SK-N-SH (cell line): Measurements from ENCODE around the gene CLMN. TPM values are rescaled to one million over a fixed set of nuclear protein-coding genes. Genes with fewer than 3 reads are reported as not detected.

Experiments
- CTCF ChIA-PET: fragments of 300-600, 350-600 bp; formaldehyde crosslinking; extraction: SDS; loops from one replicate; lab custom pipeline; 2021; lab: Yijun Ruan, JAX
- POLR2A ChIA-PET: fragments of 350-600 bp; sonication (Branson Sonifier 250); formaldehyde crosslinking; extraction: SDS; loops from one replicate; lab custom pipeline; 2020; ENCODE audit warnings: antibody characterized with exemption, inconsistent platforms; lab: Yijun Ruan, JAX
- DNase-seq: peaks from one replicate; pipeline ENCODE4 v3.0.0; 2012
- H2AFZ ChIP-seq: fragments of 200-600 bp; sonication (generic); 2 replicates; pipeline ENCODE4 v1.8.1; 2016; ENCODE audit warnings: antibody characterized with exemption, mild to moderate bottlenecking, low read depth
- H3F3A ChIP-seq: fragments of 200-600 bp; sonication (generic); replicated peaks from 2 replicates; pipeline ENCODE3; 2016; ENCODE audit warnings: antibody characterized with exemption, mild to moderate bottlenecking; ENCODE audit not compliant: insufficient read depth
- H3K27ac ChIP-seq, 2 experiments: fragments of 200-500 bp in 1 of 2; fragments of 200-600 bp in 1 of 2; sonication (Bioruptor generic) in 1 of 2; sonication (generic), shearing (Covaris generic) in 1 of 2; 2 replicates each; pipeline versions ENCODE4 v1.5.1 to v1.6.1; 2014 to 2016; ENCODE audit warnings: low read depth in 2 of 2, inconsistent platforms in 1 of 2, low read length in 1 of 2, mild to moderate bottlenecking in 1 of 2, mixed read lengths in 1 of 2
- H3K27me3 ChIP-seq: fragments of 200-600 bp; sonication (generic), shearing (Covaris generic); 2 replicates; pipeline ENCODE4 v1.6.1; 2016; ENCODE audit warnings: mixed run types; ENCODE audit not compliant: insufficient read depth
- H3K36me3 ChIP-seq, 2 experiments: fragments of 200-500 bp in 1 of 2; fragments of 200-600 bp in 1 of 2; sonication (Bioruptor generic) in 1 of 2; sonication (generic) in 1 of 2; replicated peaks in 1 of 2; 2 replicates each; pipeline versions ENCODE3 to v1.5.1; 2014 to 2016; ENCODE audit warnings: low read length in 1 of 2, mild to moderate bottlenecking in 1 of 2; ENCODE audit not compliant: insufficient read depth in 2 of 2, control insufficient read depth in 1 of 2
- H3K4me1 ChIP-seq, 2 experiments: fragments of 200-500 bp in 1 of 2; fragments of 200-600 bp in 1 of 2; sonication (Bioruptor generic) in 1 of 2; sonication (generic), shearing (Covaris generic) in 1 of 2; 2 replicates each; pipeline versions ENCODE4 v1.5.1 to v1.6.1; 2014 to 2016; ENCODE audit warnings: low read depth in 1 of 2, low read length in 1 of 2, mixed run types in 1 of 2; ENCODE audit not compliant: insufficient read depth in 2 of 2, control insufficient read depth in 1 of 2
- H3K4me2 ChIP-seq: fragments of 200-600 bp; sonication (generic), shearing (Covaris generic); 2 replicates; pipeline ENCODE4 v1.6.1; 2017; ENCODE audit warnings: mixed run types
- H3K4me3 ChIP-seq, 2 experiments: fragments of 200-500 bp in 1 of 2; fragments of 200-600 bp in 1 of 2; sonication (Bioruptor generic) in 1 of 2; sonication (generic), shearing (Covaris generic) in 1 of 2; 2 replicates each; pipeline versions ENCODE4 v1.5.1 to v1.8.1; 2014 to 2016; ENCODE audit warnings: low read depth in 2 of 2, inconsistent platforms in 1 of 2, low read length in 1 of 2, mild to moderate bottlenecking in 1 of 2, mixed read lengths in 1 of 2, moderate library complexity in 1 of 2
- H3K79me2 ChIP-seq: fragments of 200-600 bp; sonication (generic); 2 replicates; pipeline ENCODE4 v1.8.1; 2017; ENCODE audit warnings: mild to moderate bottlenecking; ENCODE audit not compliant: insufficient read depth
- H3K9ac ChIP-seq: fragments of 200-600 bp; sonication (generic); 2 replicates; pipeline ENCODE4 v1.6.1; 2017; ENCODE audit warnings: mixed run types
- H3K9me2 ChIP-seq: fragments of 200-600 bp; sonication (generic); 2 replicates; pipeline ENCODE4 v1.6.1; 2017; ENCODE audit warnings: mixed run types
- H3K9me3 ChIP-seq: fragments of 200-600 bp; sonication (generic); 2 replicates; pipeline ENCODE4 v1.6.1; 2017; ENCODE audit warnings: mixed run types, mild to moderate bottlenecking, moderate library complexity
- H4K20me1 ChIP-seq: fragments of 200-600 bp; sonication (generic); 2 replicates; pipeline ENCODE4 v1.6.1; 2017; ENCODE audit warnings: mild to moderate bottlenecking, mixed run types; ENCODE audit not compliant: insufficient read depth
- CHD2 ChIP-seq: fragments of 150-350 bp; IDR thresholded peaks from 2 replicates; pipeline ENCODE4 v1.6.1; 2018; ENCODE audit warnings: low read length; ENCODE audit not compliant: partially characterized antibody
- CTCF ChIP-seq: fragments of 200-600 bp; sonication (generic); IDR thresholded peaks from 2 replicates; pipeline ENCODE4 v1.6.1; 2017; ENCODE audit warnings: antibody characterized with exemption, mild to moderate bottlenecking, moderate library complexity
- EZH2phosphoT487 ChIP-seq: fragments of 200-600 bp; sonication (generic); IDR thresholded peaks from 2 replicates; pipeline ENCODE4 v1.6.1; 2017; ENCODE audit warnings: low read depth, mixed run types, mild to moderate bottlenecking, antibody characterized with exemption, moderate library complexity, borderline replicate concordance
- FOXJ3 ChIP-seq: sonication (generic); formaldehyde crosslinking; IDR thresholded peaks from 2 replicates; pipeline ENCODE4 v1.5.1; 2020; ENCODE audit warnings: mild to moderate bottlenecking, missing genetic modification reagents
- FOXM1 ChIP-seq: IDR thresholded peaks from 2 replicates; pipeline ENCODE4 v1.4.0; 2012; ENCODE audit warnings: low read depth, mild to moderate bottlenecking
- GATA2 ChIP-seq: sonication (generic); formaldehyde crosslinking; IDR thresholded peaks from 2 replicates; pipeline ENCODE4 v1.5.0; 2020; ENCODE audit warnings: mild to moderate bottlenecking, missing genetic modification reagents
- NFIC ChIP-seq: IDR thresholded peaks from 2 replicates; pipeline ENCODE4 v1.4.0; 2012; ENCODE audit warnings: borderline replicate concordance
- NRF1 ChIP-seq: IDR thresholded peaks from 2 replicates; pipeline ENCODE4 v1.6.1; 2012; ENCODE audit warnings: low read depth, mild to moderate bottlenecking, low read length
- POLR2AphosphoS5 ChIP-seq: IDR thresholded peaks from 2 replicates; pipeline ENCODE4 v1.6.1; 2012; ENCODE audit warnings: low read depth, low read length
- SIN3A ChIP-seq: IDR thresholded peaks from 2 replicates; pipeline ENCODE4 v1.6.1; 2012; ENCODE audit warnings: low read depth, mild to moderate bottlenecking, low read length, moderate library complexity, borderline replicate concordance
- TAF1 ChIP-seq: IDR thresholded peaks from 2 replicates; pipeline ENCODE4 v1.6.1; 2012; ENCODE audit warnings: low read depth, mild to moderate bottlenecking, low read length, moderate library complexity, borderline replicate concordance
- TCF12 ChIP-seq: IDR thresholded peaks from 2 replicates; pipeline ENCODE4 v1.4.0; 2012
- USF1 ChIP-seq: IDR thresholded peaks from 2 replicates; pipeline ENCODE4 v1.4.0; 2012; ENCODE audit warnings: low read depth, borderline replicate concordance
- USF2 ChIP-seq: fragments of 150-350 bp; IDR thresholded peaks from 2 replicates; pipeline ENCODE4 v1.6.1; 2017; ENCODE audit warnings: antibody characterized with exemption, low read length, low read depth, borderline replicate concordance
- WGBS: methylation state at CpG from one replicate; pipeline ENCODE4 v1.1.6; 2017; ENCODE audit warnings: low lambda C conversion rate; 5-methylcytosine and 5-hydroxymethylcytosine counted together
- polyA plus RNA-seq, 3 experiments: library from polyadenylated mRNA; depleted of rRNA; stranded (reverse); fragments of >200 nt; gene quantifications; 2 replicates each; pipeline ENCODE4 v1.2.3, GENCODE V29; 2012

Gene CLMN
- polyA plus RNA-seq, 1 of the 3 experiments (the other 2 are of a cell fraction) = 1.4 TPM

GRCh38 chr14:95255487-95255886 lies 64.2 kb downstream of the CLMN start:
- POLR2A ChIA-PET = no interaction called here
- TF ChIP-seq FOXJ3 = no peak
- TF ChIP-seq USF2 = no peak
- TF ChIP-seq USF1 = no peak
- TF ChIP-seq CTCF = no peak
- TF ChIP-seq POLR2AphosphoS5 = no peak
- TF ChIP-seq SIN3A = no peak
- TF ChIP-seq FOXM1 = no peak
- no peak for TF ChIP-seq NRF1
- H3K9ac ChIP-seq = no peak overlapping the region
- H3K9me3 ChIP-seq = no peaks in the 10 kb centered on the region
- H3K79me2 ChIP-seq = no peaks in the 10 kb centered on the region
- H3K27me3 ChIP-seq = no peaks in the 10 kb centered on the region
- H3F3A ChIP-seq = no peaks in the 10 kb centered on the region
- peaks cover 8% of the 10 kb centered on the region in 2 experiments; a peak in 2 of 4 replicates for H3K4me1 ChIP-seq
- H2AFZ ChIP-seq = no peak overlapping the region
- CTCF ChIA-PET = no interaction called here
- DNase-seq = no peak
- no peak overlapping the region for H3K4me3 ChIP-seq
- H3K36me3 ChIP-seq = no peaks in the 10 kb centered on the region
- 70% methylated on average over 6 of the region's 6 CpGs for WGBS
- H3K9me2 ChIP-seq = no peaks in the 10 kb centered on the region
- H3K27ac ChIP-seq = no peak overlapping the region
- H3K4me2 ChIP-seq = no peak overlapping the region
- no peaks in the 10 kb centered on the region for H4K20me1 ChIP-seq

- no peak for DNase-seq
- Histone ChIP-seq H4K20me1 (no peaks in the 10 kb centered on the region), H3K9ac (no peak overlapping the region), H3F3A (no peaks in the 10 kb centered on the region), H3K9me3 (no peaks in the 10 kb centered on the region), H2AFZ (no peak overlapping the region), H3K79me2 (no peaks in the 10 kb centered on the region), H3K4me1 (peaks cover 9% of the 10 kb centered on the region in 2 experiments; a peak in 2 of 4 replicates), H3K4me2 (no peak overlapping the region), H3K9me2 (no peaks in the 10 kb centered on the region), H3K27me3 (no peaks in the 10 kb centered on the region), H3K27ac (no peak overlapping the region), H3K36me3 (no peaks in the 10 kb centered on the region), H3K4me3 (no peak overlapping the region)
- TF ChIP-seq CHD2 (no peak), GATA2 (CRISPR knock-in tag) (no peak), NFIC (no peak), TAF1 (no peak), EZH2phosphoT487 (no peak), TCF12 (no peak)
- ChIA-PET POLR2A (no interaction called here), CTCF (no interaction called here)
- 88% methylated on average over 4 of the region's 4 CpGs for WGBS
These were observed 64.7 kb downstream of the CLMN start for GRCh38 chr14:95255013-95255412.
